CD8-positive, alpha-beta memory T cell (primary cell): ENCODE data around the gene TUBE1. TPM values are rescaled to one million over a fixed set of nuclear protein-coding genes. Genes with fewer than 3 reads are reported as not detected.
"Not testable (repeated sequence)": the region's sequence is repeated elsewhere in the genome, so short reads cannot be mapped to it uniquely, and the experiment has no call there.

ENCODE experiments used
- CTCF ChIA-PET: fragments of 350-600 bp; sonication (Branson Sonifier 250); formaldehyde crosslinking; loops from one replicate; lab custom pipeline; 2021; ENCODE audit warnings: antibody characterized with exemption; lab: Charles Lee
- POLR2A ChIA-PET: fragments of 350-600 bp; sonication (Branson Sonifier 250); formaldehyde crosslinking; loops from one replicate; lab custom pipeline; 2021; ENCODE audit warnings: antibody characterized with exemption; lab: Charles Lee
- DNase-seq, 5 donors: peaks; one replicate each; pipeline versions ENCODE4 v3.0.0 to v3.0.0-alpha.2; 2020 to 2022; ENCODE audit warnings: mixed read lengths in 1 of 5
- H3K27ac ChIP-seq: one replicate; pipeline ENCODE4 v1.7.0; 2013; ENCODE audit warnings: low read depth, mild to moderate bottlenecking, low read length, moderate library complexity
- H3K27me3 ChIP-seq: 2 replicates; pipeline ENCODE4 v1.7.0; 2013; ENCODE audit warnings: low read length, mild to moderate bottlenecking; ENCODE audit not compliant: insufficient read depth, poor library complexity, severe bottlenecking
- H3K36me3 ChIP-seq: 2 replicates; pipeline ENCODE4 v1.7.0; 2013; ENCODE audit warnings: mild to moderate bottlenecking, low read length, moderate library complexity; ENCODE audit not compliant: insufficient read depth
- H3K4me1 ChIP-seq: 2 replicates; pipeline ENCODE4 v1.7.0; 2013; ENCODE audit warnings: mild to moderate bottlenecking, low read length, moderate library complexity; ENCODE audit not compliant: insufficient read depth
- H3K4me3 ChIP-seq: 2 replicates; pipeline ENCODE4 v1.7.0; 2013; ENCODE audit warnings: mild to moderate bottlenecking, low read length
- H3K9me3 ChIP-seq: 2 replicates; pipeline ENCODE4 v1.7.0; 2013; ENCODE audit warnings: mild to moderate bottlenecking, low read length
- H3K27ac Mint-ChIP-seq, 8 donors: one replicate each; pipeline ENCODE4 v1.8.0; 2020 to 2021; ENCODE audit warnings: mixed read lengths in 8 of 8, mild to moderate bottlenecking in 6 of 8, inconsistent platforms in 3 of 8, moderate library complexity in 3 of 8
- H3K27me3 Mint-ChIP-seq, 2 donors: one replicate each; pipeline ENCODE4 v1.8.0; 2020 to 2021; ENCODE audit warnings: mixed read lengths in 2 of 2, mild to moderate bottlenecking in 1 of 2, moderate library complexity in 1 of 2
- H3K36me3 Mint-ChIP-seq, 3 donors: one replicate each; pipeline ENCODE4 v1.8.0; 2020 to 2021; ENCODE audit warnings: mixed read lengths in 3 of 3, inconsistent platforms in 1 of 3, mild to moderate bottlenecking in 1 of 3
- H3K4me1 Mint-ChIP-seq, 3 donors: one replicate each; pipeline ENCODE4 v1.8.0; 2020 to 2021; ENCODE audit warnings: mixed read lengths in 3 of 3, inconsistent platforms in 1 of 3, mild to moderate bottlenecking in 1 of 3
- H3K4me3 Mint-ChIP-seq, 7 donors: one replicate each; pipeline ENCODE4 v1.8.0; 2020 to 2021; ENCODE audit warnings: mixed read lengths in 7 of 7, mild to moderate bottlenecking in 6 of 7, moderate library complexity in 4 of 7, inconsistent platforms in 2 of 7
- H3K9me3 Mint-ChIP-seq, 5 donors: one replicate each; pipeline ENCODE4 v1.8.0; 2020 to 2022; ENCODE audit warnings: mixed read lengths in 5 of 5, mild to moderate bottlenecking in 3 of 5, moderate library complexity in 2 of 5, inconsistent platforms in 1 of 5
- polyA plus RNA-seq: library from polyadenylated mRNA; unstranded; fragments of 300-500 nt; fragmentation: Illumina TruSeq; gene quantifications from one replicate; pipeline ENCODE4 v1.2.3, GENCODE V29; 2021
- total RNA-seq, 2 experiments: library from RNA; stranded (reverse); gene quantifications; one replicate each; pipeline ENCODE4 v1.2.3, GENCODE V29; 2021

The TUBE1 gene
- total and polyA plus RNA-seq, 3 experiments from 2014 or later, result 11.8 to 31.0 (median 25.6) TPM

DNA sequence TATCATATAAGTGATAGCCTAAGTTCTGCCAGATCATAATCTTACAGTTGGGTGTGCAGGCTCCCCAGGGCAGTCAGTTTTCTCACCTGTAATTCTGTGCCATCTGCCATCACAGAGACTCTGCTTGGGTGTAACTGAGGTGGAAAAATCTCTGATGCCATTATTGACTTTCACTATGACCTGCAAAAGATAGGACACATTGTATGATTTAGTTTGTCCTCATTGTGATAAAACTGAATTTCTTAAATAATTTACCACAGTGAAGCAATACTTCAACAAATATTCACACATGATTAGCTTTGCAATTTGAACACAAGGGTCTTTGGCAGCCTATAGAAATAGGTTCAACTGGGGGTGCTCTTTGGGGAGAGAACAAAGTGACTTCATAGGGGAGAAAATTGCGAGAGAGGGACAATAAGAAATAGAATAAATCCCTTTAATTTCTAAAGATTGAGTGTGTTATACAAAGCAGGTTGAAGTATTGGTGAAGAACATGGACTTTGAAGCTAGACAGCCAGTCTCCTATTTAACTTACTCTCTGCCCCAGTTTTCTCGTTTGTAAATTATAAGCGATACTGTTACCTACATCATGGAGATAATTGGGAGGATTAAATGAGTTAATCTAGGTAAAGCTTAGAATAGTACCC lies 27.4 kb upstream of the TUBE1 start:
- POLR2A ChIA-PET, result no interaction called here
- CTCF ChIA-PET, result no interaction called here
- Histone ChIP-seq H3K27me3 (no peaks in the 10 kb centered on the region), H3K36me3 (no peaks in the 10 kb centered on the region), H3K4me3 (no peak overlapping the region), H3K9me3 (no peaks in the 10 kb centered on the region), H3K27ac (no peak overlapping the region), H3K4me1 (no peaks in the 10 kb centered on the region)
- Mint-ChIP-seq H3K4me1 (no peaks in the 10 kb centered on the region), H3K27me3 (peaks cover 7 to 46% of the 10 kb centered on the region in 2 donors), H3K27ac (no peak overlapping the region), H3K36me3 (no peaks in the 10 kb centered on the region), H3K9me3 (no peaks in the 10 kb centered on the region), H3K4me3 (no peak overlapping the region)
- DNase-seq, result no peak

- Mint-ChIP-seq H3K9me3 (no peaks in the 10 kb centered on the region), H3K27ac (no peak overlapping the region), H3K36me3 (no peaks in the 10 kb centered on the region), H3K4me1 (no peaks in the 10 kb centered on the region), H3K4me3 (no peak overlapping the region), H3K27me3 (peaks cover 9 to 43% of the 10 kb centered on the region in 2 donors)
- CTCF ChIA-PET, result no interaction called here
- Histone ChIP-seq H3K4me1 (no peaks in the 10 kb centered on the region), H3K27ac (no peak overlapping the region), H3K27me3 (no peaks in the 10 kb centered on the region), H3K36me3 (no peaks in the 10 kb centered on the region), H3K4me3 (no peak overlapping the region), H3K9me3 (no peaks in the 10 kb centered on the region)
- DNase-seq, result no peak
- POLR2A ChIA-PET, result no interaction called here
Measured at GRCh38 chr6:112113918-112114317, 26.6 kb upstream of the TUBE1 start.

GRCh38 chr6:112113431-112113830 lies 26.1 kb upstream of the TUBE1 start:
- POLR2A ChIA-PET, result no interaction called here
- no peaks in the 10 kb centered on the region for H3K4me1 Mint-ChIP-seq
- no peaks in the 10 kb centered on the region for H3K9me3 ChIP-seq
- H3K27me3 ChIP-seq, result no peaks in the 10 kb centered on the region
- DNase-seq, result no peak
- H3K27ac ChIP-seq, result no peak overlapping the region
- H3K27me3 Mint-ChIP-seq, result peaks cover 9 to 43% of the 10 kb centered on the region in 2 donors
- CTCF ChIA-PET, result interaction anchor here (1.4 kb wide), 1 partner anchor 12 kb away, joined by 3 read pairs; no protein-coding TSS in a partner anchor
- no peak overlapping the region for H3K4me3 ChIP-seq
- H3K9me3 Mint-ChIP-seq, result no peaks in the 10 kb centered on the region
- no peaks in the 10 kb centered on the region for H3K36me3 ChIP-seq
- H3K27ac Mint-ChIP-seq, result no peak overlapping the region
- H3K36me3 Mint-ChIP-seq, result no peaks in the 10 kb centered on the region
- no peaks in the 10 kb centered on the region for H3K4me1 ChIP-seq
- no peak overlapping the region for H3K4me3 Mint-ChIP-seq

DNA sequence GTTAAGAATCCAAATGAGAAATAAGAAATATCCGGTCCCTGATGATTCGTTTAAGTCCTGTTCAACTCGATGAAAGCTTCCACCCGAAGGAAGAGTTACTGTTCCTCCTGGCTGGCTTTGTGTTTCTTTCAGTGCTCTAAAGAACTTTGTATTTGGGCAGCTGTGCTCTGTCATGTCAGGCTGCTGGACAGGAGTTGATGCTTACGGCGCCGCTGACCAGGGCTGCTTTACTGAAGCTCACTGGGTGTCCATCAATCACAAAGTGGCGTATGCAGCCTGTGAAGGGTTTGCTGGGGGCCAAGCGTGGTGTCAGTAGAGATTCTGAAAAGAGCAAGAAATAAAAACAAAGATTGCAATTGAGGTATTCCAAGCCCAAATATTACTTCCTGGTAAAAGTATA lies 22.0 kb upstream of the TUBE1 start:
- no peak overlapping the region for H3K4me3 Mint-ChIP-seq
- H3K27me3 Mint-ChIP-seq, result peaks cover 6 to 20% of the 10 kb centered on the region in 2 donors
- POLR2A ChIA-PET, result no interaction called here
- DNase-seq, result no peak
- no peaks in the 10 kb centered on the region for H3K4me1 Mint-ChIP-seq
- Histone ChIP-seq H3K4me1 (no peaks in the 10 kb centered on the region), H3K4me3 (no peak overlapping the region), H3K27ac (no peak overlapping the region), H3K36me3 (no peaks in the 10 kb centered on the region), H3K27me3 (no peaks in the 10 kb centered on the region), H3K9me3 (no peaks in the 10 kb centered on the region)
- peaks cover 5 to 10% (median 6%) of the 10 kb centered on the region in 5 donors for H3K9me3 Mint-ChIP-seq
- no peaks in the 10 kb centered on the region for H3K36me3 Mint-ChIP-seq
- CTCF ChIA-PET, result no interaction called here
- H3K27ac Mint-ChIP-seq, result no peak overlapping the region

DNA sequence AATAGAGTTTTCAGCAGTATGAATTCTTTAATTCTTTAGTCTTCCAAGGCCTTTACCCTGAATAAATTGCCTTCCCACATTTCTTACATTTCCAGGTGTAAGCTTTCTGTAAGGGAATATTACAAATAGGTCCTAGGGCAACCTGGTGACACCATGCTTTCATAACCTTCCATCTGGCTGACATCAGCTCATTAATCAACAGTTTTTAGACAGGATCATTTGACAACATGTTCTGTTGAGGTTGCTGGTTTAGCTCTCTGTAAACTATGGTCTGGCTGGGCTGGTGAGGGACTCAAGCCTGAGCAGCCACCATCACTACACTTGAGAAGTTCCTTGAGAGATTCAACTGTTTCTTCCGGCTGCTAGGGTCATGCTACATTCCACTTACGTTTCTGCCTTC lies 19.3 kb upstream of the TUBE1 start:
- no peaks in the 10 kb centered on the region for H3K9me3 ChIP-seq
- Mint-ChIP-seq H3K27me3 (peaks cover 3 to 6% of the 10 kb centered on the region in 2 donors), H3K4me1 (no peaks in the 10 kb centered on the region), H3K9me3 (peaks cover 5 to 10% (median 6%) of the 10 kb centered on the region in 5 donors), H3K27ac (no peak overlapping the region), H3K36me3 (peaks cover 0 to 8% (median 2%) of the 10 kb centered on the region in 3 donors), H3K4me3 (no peak overlapping the region)
- ChIA-PET CTCF (no interaction called here), POLR2A (no interaction called here)
- H3K27me3 ChIP-seq, result no peaks in the 10 kb centered on the region
- H3K4me1 ChIP-seq, result no peaks in the 10 kb centered on the region
- no peak overlapping the region for H3K4me3 ChIP-seq
- H3K36me3 ChIP-seq, result no peaks in the 10 kb centered on the region
- DNase-seq, result no peak
- no peak overlapping the region for H3K27ac ChIP-seq

DNA sequence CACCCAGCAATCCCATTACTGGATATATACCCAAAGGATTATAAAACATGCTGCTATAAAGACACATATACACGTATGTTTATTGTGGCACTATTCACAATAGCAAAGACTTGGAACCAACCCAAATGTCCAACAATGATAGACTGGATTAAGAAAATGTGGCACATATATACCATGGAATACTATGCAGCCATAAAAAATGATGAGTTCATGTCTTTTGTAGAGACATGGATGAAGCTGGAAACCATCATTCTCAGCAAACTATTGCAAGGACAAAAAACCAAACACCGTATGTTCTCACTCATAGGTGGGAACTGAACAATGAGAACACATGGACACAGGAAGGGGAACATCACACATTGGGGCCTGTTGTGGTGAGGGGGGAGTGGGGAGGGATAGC lies 18.7 kb upstream of the TUBE1 start:
- H3K9me3 ChIP-seq, POLR2A ChIA-PET, H3K27ac ChIP-seq, CTCF ChIA-PET, H3K27ac Mint-ChIP-seq, H3K4me1 ChIP-seq, H3K27me3 ChIP-seq, H3K36me3 ChIP-seq, H3K4me3 Mint-ChIP-seq, H3K27me3 Mint-ChIP-seq, H3K36me3 Mint-ChIP-seq, H3K4me3 ChIP-seq, DNase-seq, H3K4me1 Mint-ChIP-seq, H3K9me3 Mint-ChIP-seq: not testable (repeated sequence)

DNA sequence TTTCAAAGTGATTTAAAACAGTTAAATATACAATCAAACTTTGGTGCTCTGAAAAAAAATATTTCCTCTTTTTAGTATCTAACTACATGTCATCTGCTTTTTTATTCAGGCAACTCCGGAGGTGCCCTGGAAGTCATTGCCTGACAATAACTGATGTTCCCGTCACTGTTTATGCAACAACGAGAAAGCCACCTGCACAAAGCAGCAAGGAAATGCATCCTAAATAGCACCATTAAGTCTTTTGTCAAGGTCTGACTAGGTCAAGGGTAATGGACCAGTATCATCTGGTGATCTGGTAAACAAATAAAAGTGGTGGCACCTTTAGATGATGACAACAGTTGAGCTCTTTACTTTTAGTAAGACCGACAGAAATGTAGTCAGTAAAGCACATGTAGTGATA lies 13.3 kb upstream of the TUBE1 start:
- H3K27ac Mint-ChIP-seq, result no peak overlapping the region
- ChIA-PET CTCF (interaction anchor here (1.5 kb wide), 1 partner anchor 13 kb away, joined by 3 read pairs; the partner anchor contains the start of genes FAM229B and TUBE1), POLR2A (no interaction called here)
- no peaks in the 10 kb centered on the region for H3K27me3 ChIP-seq
- H3K4me3 ChIP-seq, result no peak overlapping the region
- DNase-seq, result no peak
- H3K36me3 ChIP-seq, result no peaks in the 10 kb centered on the region
- H3K9me3 Mint-ChIP-seq, result peaks cover 5 to 7% (median 5%) of the 10 kb centered on the region in 5 donors
- no peaks in the 10 kb centered on the region for H3K4me1 ChIP-seq
- no peaks in the 10 kb centered on the region for H3K4me1 Mint-ChIP-seq
- no peak overlapping the region for H3K4me3 Mint-ChIP-seq
- no peak overlapping the region for H3K27ac ChIP-seq
- H3K9me3 ChIP-seq, result no peaks in the 10 kb centered on the region
- H3K36me3 Mint-ChIP-seq, result peaks cover 7 to 10% (median 8%) of the 10 kb centered on the region in 3 donors
- H3K27me3 Mint-ChIP-seq, result peaks cover 2 to 4% of the 10 kb centered on the region in 2 donors

- CTCF ChIA-PET, result no interaction called here
- Mint-ChIP-seq H3K4me3 (no peak overlapping the region), H3K4me1 (no peaks in the 10 kb centered on the region), H3K27me3 (peaks cover 0 to 15% of the 10 kb centered on the region in 2 donors), H3K36me3 (peaks cover 0 to 10% (median 5%) of the 10 kb centered on the region in 3 donors), H3K27ac (no peak overlapping the region), H3K9me3 (no peaks in the 10 kb centered on the region)
- Histone ChIP-seq H3K36me3 (no peaks in the 10 kb centered on the region), H3K27me3 (no peaks in the 10 kb centered on the region), H3K4me1 (no peaks in the 10 kb centered on the region), H3K9me3 (no peaks in the 10 kb centered on the region), H3K4me3 (no peak overlapping the region), H3K27ac (no peak overlapping the region)
- DNase-seq, result no peak
- POLR2A ChIA-PET, result no interaction called here
Measured at GRCh38 chr6:112096901-112097300, 9.6 kb upstream of the TUBE1 start.
